SU-DHL-6 (cell line): ENCODE data around the gene GABPA.

Experiments used
- H2AFZ ChIP-seq: fragments of 200-600 bp; sonication (generic); 2 replicates; pipeline ENCODE4 v1.6.1; 2014; ENCODE audit warnings: low read depth, mild to moderate bottlenecking, moderate library complexity, mixed read lengths, antibody characterized with exemption, low read length; ENCODE audit not compliant: severe bottlenecking
- H3F3A ChIP-seq: fragments of 200-600 bp; shearing (Covaris generic); 2 replicates; pipeline ENCODE4 v1.6.0; 2016; ENCODE audit warnings: antibody characterized with exemption, mild to moderate bottlenecking; ENCODE audit not compliant: insufficient read depth
- H3K27ac ChIP-seq: fragments of 200-600 bp; sonication (generic); 2 replicates; pipeline ENCODE4 v1.5.1; 2016; ENCODE audit warnings: low read depth, mild to moderate bottlenecking, low read length, moderate library complexity, mixed read lengths
- H3K27me3 ChIP-seq: fragments of 200-600 bp; sonication (generic), shearing (Covaris generic); 2 replicates; pipeline ENCODE4 v1.6.0; 2014; ENCODE audit warnings: mild to moderate bottlenecking, low read length
- H3K36me3 ChIP-seq: fragments of 200-600 bp; sonication (generic); 2 replicates; pipeline ENCODE4 v1.6.1; 2014; ENCODE audit warnings: mild to moderate bottlenecking, low read length, mixed read lengths
- H3K4me2 ChIP-seq: fragments of 300-600, 200-600 bp; shearing (Covaris generic), sonication (generic); 2 replicates; pipeline ENCODE4 v1.6.0; 2014; ENCODE audit warnings: low read length, low read depth, mild to moderate bottlenecking; ENCODE audit not compliant: poor library complexity, severe bottlenecking
- H3K4me3 ChIP-seq: fragments of 200-600 bp; sonication (generic); 2 replicates; pipeline ENCODE4 v1.5.1; 2014; ENCODE audit warnings: antibody characterized with exemption, low read length, mild to moderate bottlenecking, mixed read lengths; ENCODE audit not compliant: insufficient read depth, poor library complexity, severe bottlenecking
- H3K79me2 ChIP-seq: fragments of 200-600 bp; sonication (generic); 2 replicates; pipeline ENCODE4 v1.6.1; 2014; ENCODE audit warnings: mild to moderate bottlenecking, low read length, moderate library complexity; ENCODE audit not compliant: insufficient read depth
- H3K9ac ChIP-seq: fragments of 200-600 bp; sonication (generic); 2 replicates; pipeline ENCODE4 v1.7.0; 2014; ENCODE audit warnings: mild to moderate bottlenecking, low read length
- H3K9me2 ChIP-seq: fragments of 200-600 bp; sonication (generic); replicated peaks from 2 replicates; pipeline ENCODE4 v1.6.1; 2014; ENCODE audit warnings: low read length; ENCODE audit not compliant: insufficient read depth
- H3K9me3 ChIP-seq: fragments of 200-600 bp; sonication (generic); 2 replicates; pipeline ENCODE4 v1.6.1; 2014; ENCODE audit warnings: low read length, mixed read lengths; ENCODE audit not compliant: insufficient read depth
- H4K20me1 ChIP-seq: fragments of 200-600 bp; sonication (generic); 2 replicates; pipeline ENCODE4 v1.6.1; 2014; ENCODE audit warnings: low read depth, mild to moderate bottlenecking, antibody characterized with exemption, low read length, moderate library complexity, mixed read lengths
- EZH2phosphoT487 ChIP-seq: fragments of 200-600 bp; sonication (generic), shearing (Covaris generic); conservative IDR thresholded peaks from 2 replicates; pipeline ENCODE4 v1.6.1; 2018; ENCODE audit warnings: mild to moderate bottlenecking, antibody characterized with exemption, low read length, moderate library complexity, mixed read lengths
- TF ChIP-seq, protein P1 (sequence below): fragments of 200-600 bp; sonication (generic); IDR thresholded peaks from one replicate; pipeline ENCODE4 v1.5.1; 2017; ENCODE audit warnings: antibody characterized with exemption, mild to moderate bottlenecking, low read length, moderate library complexity; ENCODE audit not compliant: insufficient read depth, poor library complexity, severe bottlenecking

GABPA gene

DNA sequence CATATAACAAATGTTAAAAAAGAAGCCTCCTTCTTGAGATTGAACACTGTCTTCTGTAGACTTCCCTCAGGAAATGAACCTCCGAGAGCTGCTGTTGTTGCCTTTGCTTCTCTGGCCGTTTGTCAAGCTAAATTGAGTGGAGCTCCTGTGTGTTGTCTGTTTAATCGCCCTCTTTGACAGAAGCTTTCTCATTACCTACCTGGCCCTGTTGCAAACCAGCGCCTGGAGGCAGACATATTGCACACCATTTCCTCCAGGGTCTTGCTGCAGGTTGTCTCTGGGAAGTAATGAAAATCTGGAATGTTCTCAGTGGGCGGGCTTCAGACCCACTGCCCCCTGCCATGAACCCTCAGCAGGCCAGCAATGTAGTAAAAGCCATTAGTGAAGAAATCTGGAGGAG is 83.3 kb downstream of the GABPA start:
- Histone ChIP-seq H3K4me2 (no peak overlapping the region), H2AFZ (no peak overlapping the region), H3K9ac (no peak overlapping the region), H3K9me3 (no peaks in the 10 kb centered on the region), H3F3A (no peaks in the 10 kb centered on the region), H3K36me3 (no peaks in the 10 kb centered on the region), H3K4me3 (no peak overlapping the region), H4K20me1 (no peaks in the 10 kb centered on the region), H3K79me2 (no peaks in the 10 kb centered on the region), H3K27ac (no peak overlapping the region), H3K9me2 (no peaks in the 10 kb centered on the region), H3K27me3 (no peaks in the 10 kb centered on the region)
- no peak for TF ChIP-seq EZH2phosphoT487
- TF ChIP-seq, protein P1, sequence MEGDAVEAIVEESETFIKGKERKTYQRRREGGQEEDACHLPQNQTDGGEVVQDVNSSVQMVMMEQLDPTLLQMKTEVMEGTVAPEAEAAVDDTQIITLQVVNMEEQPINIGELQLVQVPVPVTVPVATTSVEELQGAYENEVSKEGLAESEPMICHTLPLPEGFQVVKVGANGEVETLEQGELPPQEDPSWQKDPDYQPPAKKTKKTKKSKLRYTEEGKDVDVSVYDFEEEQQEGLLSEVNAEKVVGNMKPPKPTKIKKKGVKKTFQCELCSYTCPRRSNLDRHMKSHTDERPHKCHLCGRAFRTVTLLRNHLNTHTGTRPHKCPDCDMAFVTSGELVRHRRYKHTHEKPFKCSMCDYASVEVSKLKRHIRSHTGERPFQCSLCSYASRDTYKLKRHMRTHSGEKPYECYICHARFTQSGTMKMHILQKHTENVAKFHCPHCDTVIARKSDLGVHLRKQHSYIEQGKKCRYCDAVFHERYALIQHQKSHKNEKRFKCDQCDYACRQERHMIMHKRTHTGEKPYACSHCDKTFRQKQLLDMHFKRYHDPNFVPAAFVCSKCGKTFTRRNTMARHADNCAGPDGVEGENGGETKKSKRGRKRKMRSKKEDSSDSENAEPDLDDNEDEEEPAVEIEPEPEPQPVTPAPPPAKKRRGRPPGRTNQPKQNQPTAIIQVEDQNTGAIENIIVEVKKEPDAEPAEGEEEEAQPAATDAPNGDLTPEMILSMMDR, result no peak

DNA sequence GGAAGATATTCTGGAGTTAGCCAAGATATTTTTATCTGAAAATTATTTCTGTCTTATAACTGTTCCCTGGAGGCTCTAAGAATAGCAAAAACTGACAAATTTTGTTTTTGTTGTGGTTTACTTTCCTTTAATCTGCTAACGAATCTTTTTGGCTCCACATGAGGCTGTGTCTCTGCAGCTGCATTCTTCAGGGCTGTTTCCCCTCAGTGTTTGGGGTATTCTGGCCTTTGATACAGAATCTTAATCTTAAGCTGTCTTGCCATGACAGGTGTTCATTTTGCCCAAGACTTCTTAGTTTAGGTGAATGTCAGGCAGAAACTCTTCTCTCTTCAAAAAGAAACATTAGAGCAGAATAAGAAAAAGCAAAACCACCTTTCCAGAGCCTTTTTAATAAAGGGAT is 83.8 kb downstream of the GABPA start:
- TF ChIP-seq, protein P1, result no peak
- no peak for TF ChIP-seq EZH2phosphoT487
- Histone ChIP-seq H4K20me1 (no peaks in the 10 kb centered on the region), H3K27me3 (no peaks in the 10 kb centered on the region), H3K9ac (no peak overlapping the region), H3K9me2 (no peaks in the 10 kb centered on the region), H3K4me3 (no peak overlapping the region), H3F3A (no peaks in the 10 kb centered on the region), H3K79me2 (no peaks in the 10 kb centered on the region), H3K4me2 (no peak overlapping the region), H3K9me3 (no peaks in the 10 kb centered on the region), H3K27ac (no peak overlapping the region), H2AFZ (no peak overlapping the region), H3K36me3 (no peaks in the 10 kb centered on the region)
